ENCODE data around the gene MRPL18. TPM values are rescaled to one million over a fixed set of nuclear protein-coding genes. Genes with fewer than 3 reads are reported as not detected.

Gene MRPL18
- total and polyA plus RNA-seq, 2 of the 8 experiments (the other 6 are each of a cell fraction or from before 2014, with no cell fraction given) = 58.7 to 79.8 TPM

GRCh38 chr6:159807150-159807858 lies 17.0 kb downstream of the MRPL18 start (continued):
- TF ChIP-seq CHD7 (IDR thresholded peaks at IDR 0.05; ENCODE audit: insufficient replicate concordance, low read length) (no peak), RNF2 (IDR thresholded peaks at IDR 0.05; ENCODE audit: borderline replicate concordance, low read depth, low read length, missing control alignments, poor library complexity, severe bottlenecking) (no peak), POU5F1 (IDR thresholded peaks at IDR 0.05; ENCODE audit: low read depth, low read length) (no peak), USF2 (IDR thresholded peaks at IDR 0.05; ENCODE audit: low read length) (no peak), GTF2F1 (IDR thresholded peaks at IDR 0.05; ENCODE audit: borderline replicate concordance, low read depth, low read length) (no peak)

Data from H1 (cell line).